Heart left ventricle (tissue), 16 donors: ENCODE results near the gene GHSR. TPM values are rescaled to one million over a fixed set of nuclear protein-coding genes. Genes with fewer than 3 reads are reported as not detected.

Experiments used
- ATAC-seq, 4 donors: fragments of 200-7000 bp; cut with Tn5 transposase; one replicate each; pipeline ENCODE4 v1.9.1; 2020 to 2022; ENCODE audit warnings: moderate library complexity in 4 of 4, mild to moderate bottlenecking in 3 of 4, moderate number of reproducible peaks in 1 of 4
- DNase-seq, 5 donors: peaks; one replicate each; pipeline ENCODE4 v3.0.0-alpha.2; 2020
- H3K27ac ChIP-seq, 12 donors: fragments of 200-600 bp; sonication (generic) in 4 of 12; one replicate each; pipeline versions ENCODE4 v1.5.0 to v1.8.0; 2016 to 2022; ENCODE audit warnings: mild to moderate bottlenecking in 2 of 12
- H3K27me3 ChIP-seq, 9 donors: fragments of 200-600 bp; sonication (generic) in 2 of 9; one replicate each; pipeline versions ENCODE4 v1.5.1 to v1.8.0; 2016 to 2022; ENCODE audit warnings: mild to moderate bottlenecking in 3 of 9
- H3K36me3 ChIP-seq, 9 donors: fragments of 200-600 bp; sonication (generic) in 2 of 9; one replicate each; pipeline versions ENCODE4 v1.5.0 to v1.8.0; 2018 to 2022; ENCODE audit warnings: mild to moderate bottlenecking in 2 of 9
- H3K4me1 ChIP-seq, 12 donors: fragments of 200-600 bp; sonication (generic) in 4 of 12; one replicate each; pipeline versions ENCODE4 v1.5.0 to v1.8.0; 2016 to 2022; ENCODE audit warnings: mild to moderate bottlenecking in 3 of 12
- H3K4me3 ChIP-seq, 12 donors: fragments of 200-600 bp; sonication (generic) in 4 of 12; one replicate each; pipeline versions ENCODE4 v1.5.0 to v1.8.0; 2017 to 2022; ENCODE audit warnings: mild to moderate bottlenecking in 9 of 12, moderate library complexity in 4 of 12
- H3K9me3 ChIP-seq, 12 donors: fragments of 200-600 bp; sonication (generic) in 4 of 12; one replicate each; pipeline versions ENCODE4 v1.5.0 to v1.8.0; 2016 to 2022; ENCODE audit warnings: mild to moderate bottlenecking in 1 of 12
- POLR2A ChIP-seq, 2 donors: fragments of 450-650 bp; IDR thresholded peaks; one replicate each; pipeline ENCODE4 v1.6.1; 2017; ENCODE audit warnings: antibody characterized with exemption in 2 of 2, mild to moderate bottlenecking in 2 of 2, moderate library complexity in 2 of 2
- WGBS, 4 donors: extraction: QIAGEN DNeasy Blood & Tissue Kit in 2 of 4; methylation state at CpG; one replicate each; pipeline versions ENCODE4 v1.1.5 to v1.1.7; 2013 to 2018; 5-methylcytosine and 5-hydroxymethylcytosine counted together
- intact Hi-C, 10 donors: fragments of 100-400 bp; cut with DNase I; formaldehyde crosslinking; loops; one replicate each; pipeline versions ENCODE4 v1.11.1 to v1.14.2; 2022
- polyA plus RNA-seq, 2 donors: library from polyadenylated mRNA; stranded (reverse); fragments of 200-250 nt; gene quantifications; one replicate each; pipeline ENCODE4 v1.2.3, GENCODE V29; 2013
- total RNA-seq, 9 donors: library from RNA; depleted of rRNA in 2 of 9; stranded (reverse); fragments of >200 nt in 2 of 9; fragmentation: NEBNext Ultra II Directional in 3 of 9; extraction: Animal tissue kit (Norgen Biotek cat#: 25700) in 3 of 9; gene quantifications; one replicate each; pipeline versions ENCODE4 v1.1.0 to v1.2.4, GENCODE V29; 2016 to 2023
- TF ChIP-seq, protein P1 (sequence below), 12 donors: fragments of 200-600 bp; sonication (generic) in 4 of 12; IDR thresholded peaks; one replicate each; pipeline versions ENCODE4 v1.5.0 to v1.8.0; 2018 to 2022; ENCODE audit warnings: antibody characterized with exemption in 12 of 12, mild to moderate bottlenecking in 5 of 12
- donor health status: ischemic (EF 13 %, LVEDD 7.1; RV severe dilation, severe dysfunction).
- donor health status: healthy with polysubstance abuse.
- donor health status: DM: no; HTN: yes; CAD: no.
- donor health status: DM: no; HTN: no; CAD: no.
- donor health status: ischemic (EF 25% LVEDD 6.9; RV normal size, moderate dysfunction).
- donor health status: ischemic (EF 25% LVEDD 5.7; RV mildly dilated, moderate dysfunction).
- donor health status: healthy.
- donor health status: DM: yes; HTN: yes; CAD: no.
- donor health status: ischemic (EF 35%, LVEDD 5.7; RV mildly dilated, moderate dysfunction).
- donor health status: nonischemic (EF 11% LVEDD 7.7; RV severe dilation, severe dysfunction).
- donor health status: DM: yes; HTN: yes; CAD: no.
- donor health status: PGD.
- donor health status: ischemic (EF 29% LVEDD 5.4; RV normal size, mild dysfunction).
- donor health status: nonischemic (EF 23%, LVEDD 6.1; RV moderate dilation, normal function).

GHSR gene
- total and polyA plus RNA-seq, 11 donors = not detected

DNA sequence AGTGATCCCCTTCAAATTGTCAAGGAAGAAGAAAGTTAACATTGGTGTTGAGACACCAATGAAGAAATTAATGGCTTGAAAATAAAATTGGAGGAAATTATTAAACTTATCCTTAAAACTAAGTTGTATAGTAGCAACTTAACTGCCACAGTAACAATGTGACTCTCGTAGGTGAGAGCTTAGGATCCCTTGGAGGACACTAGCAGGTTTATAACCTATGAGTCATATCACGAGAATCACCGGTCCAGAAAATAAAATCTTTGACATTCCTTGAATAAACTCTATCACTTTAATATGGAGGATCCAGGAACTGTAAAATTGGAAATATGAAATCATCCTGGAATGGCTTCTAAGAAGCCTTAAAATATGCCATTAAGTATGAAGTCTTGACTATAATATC, 2.1 kb downstream of the GHSR start:
- WGBS, 4 donors = 81 to 87% (median 82%) methylated on average over 3 of the region's 3 CpGs
- intact Hi-C loops = no loop called here
- peaks cover 9 to 71% (median 51%) of the 10 kb centered on the region in 9 donors for H3K27me3 ChIP-seq

DNA sequence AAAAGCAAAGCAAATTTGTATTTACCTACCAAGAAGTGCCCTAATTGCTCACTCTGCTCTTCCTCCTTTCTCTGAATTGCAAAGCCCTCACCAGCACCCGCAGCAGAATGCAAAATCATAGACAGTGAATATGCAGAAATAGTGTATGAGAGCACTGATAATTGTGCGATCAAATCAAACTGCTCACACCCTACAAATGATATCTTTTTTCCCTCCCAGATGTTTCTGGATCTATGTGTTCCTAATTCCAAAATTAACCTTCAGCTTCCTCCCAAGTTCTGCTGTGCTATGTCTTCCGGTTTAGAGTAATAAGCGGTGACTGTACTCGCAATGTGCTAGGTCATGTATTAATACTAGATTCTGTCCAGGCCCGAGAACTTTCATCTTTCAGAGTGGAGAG, 3.4 kb downstream of the GHSR start:
- no peak for TF ChIP-seq POLR2A (IDR thresholded peaks at IDR 0.05)
- TF ChIP-seq, protein P1, sequence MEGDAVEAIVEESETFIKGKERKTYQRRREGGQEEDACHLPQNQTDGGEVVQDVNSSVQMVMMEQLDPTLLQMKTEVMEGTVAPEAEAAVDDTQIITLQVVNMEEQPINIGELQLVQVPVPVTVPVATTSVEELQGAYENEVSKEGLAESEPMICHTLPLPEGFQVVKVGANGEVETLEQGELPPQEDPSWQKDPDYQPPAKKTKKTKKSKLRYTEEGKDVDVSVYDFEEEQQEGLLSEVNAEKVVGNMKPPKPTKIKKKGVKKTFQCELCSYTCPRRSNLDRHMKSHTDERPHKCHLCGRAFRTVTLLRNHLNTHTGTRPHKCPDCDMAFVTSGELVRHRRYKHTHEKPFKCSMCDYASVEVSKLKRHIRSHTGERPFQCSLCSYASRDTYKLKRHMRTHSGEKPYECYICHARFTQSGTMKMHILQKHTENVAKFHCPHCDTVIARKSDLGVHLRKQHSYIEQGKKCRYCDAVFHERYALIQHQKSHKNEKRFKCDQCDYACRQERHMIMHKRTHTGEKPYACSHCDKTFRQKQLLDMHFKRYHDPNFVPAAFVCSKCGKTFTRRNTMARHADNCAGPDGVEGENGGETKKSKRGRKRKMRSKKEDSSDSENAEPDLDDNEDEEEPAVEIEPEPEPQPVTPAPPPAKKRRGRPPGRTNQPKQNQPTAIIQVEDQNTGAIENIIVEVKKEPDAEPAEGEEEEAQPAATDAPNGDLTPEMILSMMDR (IDR thresholded peaks at IDR 0.05) = no peak
- no peaks in the 10 kb centered on the region for H3K9me3 ChIP-seq
- WGBS, 4 donors = 72 to 87% (median 79%) methylated on average over 6 of the region's 6 CpGs
- H3K4me1 ChIP-seq = peaks cover 0 to 23% (median under 1%) of the 10 kb centered on the region in 12 donors
- DNase-seq = no peak
- H3K27ac ChIP-seq = no peak overlapping the region
- ATAC-seq = no peak
- H3K27me3 ChIP-seq = peaks cover 9 to 60% (median 41%) of the 10 kb centered on the region in 9 donors
- no peaks in the 10 kb centered on the region for H3K36me3 ChIP-seq
- intact Hi-C loops = no loop called here
- H3K4me3 ChIP-seq = no peak overlapping the region

More for the DNA sequence above, 2.1 kb downstream of the GHSR start:
- Histone ChIP-seq H3K4me3 (no peak overlapping the region), H3K9me3 (no peaks in the 10 kb centered on the region), H3K36me3 (no peaks in the 10 kb centered on the region), H3K4me1 (peaks cover 0 to 24% (median 4%) of the 10 kb centered on the region in 12 donors), H3K27ac (no peak overlapping the region)
- TF ChIP-seq POLR2A (IDR thresholded peaks at IDR 0.05) = no peak
- TF ChIP-seq, protein P1 (IDR thresholded peaks at IDR 0.05) = no peak
- no peak for DNase-seq
- no peak for ATAC-seq

DNA sequence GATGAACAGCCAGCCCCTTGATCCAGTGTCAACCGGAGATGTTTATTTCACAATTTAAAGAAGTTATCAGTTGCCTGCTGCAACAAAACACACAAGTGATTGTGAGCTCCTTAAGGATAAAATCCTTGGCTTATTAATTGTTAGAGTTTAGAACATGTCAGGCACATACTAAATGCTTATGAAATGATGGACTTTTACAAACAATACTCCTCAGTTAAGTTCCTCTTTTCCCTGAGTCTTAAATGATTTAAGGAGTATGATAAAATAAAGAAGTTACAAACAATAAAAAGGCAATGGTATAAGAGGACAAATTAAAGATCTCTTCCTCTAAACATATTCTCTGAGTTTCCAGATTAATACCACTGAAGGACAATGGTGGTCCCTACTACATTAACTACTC, 5.7 kb downstream of the GHSR start:
- Histone ChIP-seq H3K4me1 (peaks cover 0 to 2% (median 0%) of the 10 kb centered on the region in 12 donors), H3K36me3 (no peaks in the 10 kb centered on the region), H3K4me3 (no peak overlapping the region), H3K9me3 (no peaks in the 10 kb centered on the region), H3K27me3 (peaks cover 0 to 41% (median 19%) of the 10 kb centered on the region in 9 donors), H3K27ac (no peak overlapping the region)
- intact Hi-C loops = no loop called here
- TF ChIP-seq, protein P1 (IDR thresholded peaks at IDR 0.05) = no peak
- TF ChIP-seq POLR2A (IDR thresholded peaks at IDR 0.05) = no peak
- WGBS, 4 donors = 82 to 95% (median 89%) methylated on average over 1 of the region's 1 CpG
- no peak for DNase-seq
- ATAC-seq = no peak

DNA sequence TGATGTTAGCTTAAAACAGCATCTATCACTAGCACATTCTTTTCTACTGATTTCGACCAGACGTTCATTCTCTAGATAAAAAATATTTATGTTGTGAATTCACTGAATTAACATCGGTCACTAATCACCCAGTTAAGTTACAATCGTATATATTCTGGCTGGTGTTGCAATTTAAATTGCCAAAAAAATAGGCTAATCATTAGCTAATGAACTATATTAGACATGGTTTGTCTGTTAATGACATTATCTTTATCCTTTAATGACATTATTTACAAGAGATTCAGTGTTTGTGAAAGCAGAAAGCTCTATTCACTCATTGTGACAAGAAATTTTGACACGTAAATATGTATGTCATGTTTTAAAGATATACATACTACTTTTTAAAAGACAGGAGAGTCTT, 6.7 kb downstream of the GHSR start:
- Histone ChIP-seq H3K27ac (no peak overlapping the region), H3K4me1 (no peaks in the 10 kb centered on the region), H3K9me3 (no peaks in the 10 kb centered on the region), H3K27me3 (peaks cover 0 to 31% (median 8%) of the 10 kb centered on the region in 9 donors), H3K4me3 (no peak overlapping the region), H3K36me3 (no peaks in the 10 kb centered on the region)
- TF ChIP-seq POLR2A (IDR thresholded peaks at IDR 0.05) = no peak
- TF ChIP-seq, protein P1 (IDR thresholded peaks at IDR 0.05) = no peak
- 71 to 75% (median 74%) methylated on average over 5 of the region's 5 CpGs for WGBS, 4 donors
- no peak for ATAC-seq
- intact Hi-C loops = no loop called here
- no peak for DNase-seq
